Ishikawa (cell line): ENCODE results near the gene CENPL.

ENCODE experiments used
- CEBPB ChIP-seq: IDR thresholded peaks from 2 replicates; pipeline ENCODE4 v1.6.1; 2012
- CREB1 ChIP-seq: IDR thresholded peaks from 2 replicates; pipeline ENCODE4 v1.6.1; 2012; ENCODE audit warnings: low read depth
- EGR1 ChIP-seq: IDR thresholded peaks from 2 replicates; pipeline ENCODE4 v1.6.1; 2012
- EP300 ChIP-seq: IDR thresholded peaks from 2 replicates; pipeline ENCODE4 v1.6.1; 2012; ENCODE audit warnings: borderline replicate concordance
- FOXM1 ChIP-seq: IDR thresholded peaks from 2 replicates; pipeline ENCODE4 v1.6.1; 2012; ENCODE audit warnings: low read depth, borderline replicate concordance
- NFIC ChIP-seq: IDR thresholded peaks from 2 replicates; pipeline ENCODE4 v1.6.1; 2012
- RAD21 ChIP-seq: IDR thresholded peaks from 2 replicates; pipeline ENCODE4 v1.6.1; 2012; ENCODE audit warnings: low read depth
- REST ChIP-seq: IDR thresholded peaks from 2 replicates; pipeline ENCODE4 v1.6.1; 2012; ENCODE audit warnings: low read depth, mild to moderate bottlenecking
- TAF1 ChIP-seq: IDR thresholded peaks from 2 replicates; pipeline ENCODE4 v1.6.1; 2012; ENCODE audit warnings: low read depth, mild to moderate bottlenecking
- TCF12 ChIP-seq: IDR thresholded peaks from 2 replicates; pipeline ENCODE4 v1.6.1; 2012; ENCODE audit warnings: low read depth
- TEAD4 ChIP-seq: IDR thresholded peaks from 2 replicates; pipeline ENCODE4 v1.6.1; 2012
- USF1 ChIP-seq: IDR thresholded peaks from 2 replicates; pipeline ENCODE4 v1.6.1; 2012
- YY1 ChIP-seq: IDR thresholded peaks from 2 replicates; pipeline ENCODE4 v1.6.1; 2012; ENCODE audit warnings: low read depth
- ZBTB7A ChIP-seq: IDR thresholded peaks from 2 replicates; pipeline ENCODE4 v1.6.1; 2012; ENCODE audit warnings: low read depth
- TF ChIP-seq, protein P1 (sequence below): IDR thresholded peaks from 2 replicates; pipeline ENCODE4 v1.6.1; 2012

Gene CENPL

DNA sequence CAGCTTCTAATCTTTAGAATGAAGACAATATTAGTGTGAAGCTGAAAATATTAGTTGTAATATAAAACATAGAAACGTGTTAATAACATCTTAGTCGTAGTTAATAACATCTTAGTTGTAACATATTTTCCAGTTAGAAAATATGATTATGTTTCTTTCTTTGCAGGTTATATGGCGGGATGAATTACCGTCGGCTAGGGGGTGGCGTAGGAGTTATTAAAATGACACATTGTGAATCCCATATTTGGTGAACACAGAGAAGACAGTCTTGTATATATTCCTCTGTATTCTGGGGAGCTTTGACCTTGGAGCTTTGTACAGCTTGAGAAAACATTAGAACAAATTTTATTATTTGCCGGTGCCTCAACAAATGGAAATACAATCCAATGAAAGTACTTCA lies 39.7 kb downstream of the CENPL start:
- TF ChIP-seq CEBPB, result no peak
- no peak for TF ChIP-seq EP300
- TF ChIP-seq REST, result no peak
- no peak for TF ChIP-seq NFIC
- no peak for TF ChIP-seq FOXM1
- TF ChIP-seq RAD21, result no peak
- no peak for TF ChIP-seq CREB1
- TF ChIP-seq, protein P1, sequence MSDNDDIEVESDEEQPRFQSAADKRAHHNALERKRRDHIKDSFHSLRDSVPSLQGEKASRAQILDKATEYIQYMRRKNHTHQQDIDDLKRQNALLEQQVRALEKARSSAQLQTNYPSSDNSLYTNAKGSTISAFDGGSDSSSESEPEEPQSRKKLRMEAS, result no peak
- no peak for TF ChIP-seq EGR1
- no peak for TF ChIP-seq TAF1
- TF ChIP-seq USF1, result no peak
- no peak for TF ChIP-seq YY1
- TF ChIP-seq TEAD4, result no peak
- no peak for TF ChIP-seq ZBTB7A

GRCh38 chr1:173779936-173780335 lies 44.7 kb downstream of the CENPL start:
- TF ChIP-seq YY1, result no peak
- no peak for TF ChIP-seq TAF1
- TF ChIP-seq TEAD4, result no peak
- TF ChIP-seq USF1, result no peak
- no peak for TF ChIP-seq NFIC
- no peak for TF ChIP-seq CEBPB

DNA sequence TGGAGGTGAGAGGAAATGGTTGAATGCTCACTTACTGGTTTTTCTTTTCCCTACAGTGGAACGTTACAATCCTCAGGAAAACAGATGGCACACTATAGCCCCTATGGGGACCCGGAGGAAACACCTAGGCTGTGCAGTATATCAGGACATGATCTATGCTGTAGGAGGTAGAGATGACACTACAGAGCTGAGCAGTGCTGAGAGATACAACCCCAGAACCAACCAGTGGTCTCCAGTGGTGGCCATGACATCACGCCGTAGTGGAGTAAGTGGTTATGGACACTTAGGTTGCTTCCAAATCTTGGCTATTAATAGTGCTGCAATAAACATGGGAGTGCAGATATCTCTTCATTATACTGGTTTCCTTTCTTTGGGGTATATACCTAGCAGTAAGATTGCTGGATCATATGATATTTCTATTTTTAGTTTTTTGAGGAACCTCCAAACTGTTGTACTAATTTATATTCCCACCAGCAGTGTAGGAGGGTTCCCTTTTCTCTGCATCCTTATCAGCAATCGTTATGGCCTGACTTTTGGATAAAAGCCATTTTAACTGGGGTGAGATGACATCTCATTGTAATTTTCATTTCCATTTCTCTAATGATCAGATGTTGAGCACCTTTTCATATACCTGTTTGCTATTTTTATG lies 49.0 kb downstream of the CENPL start:
- no peak for TF ChIP-seq REST
- TF ChIP-seq, protein P1, result no peak

GRCh38 chr1:173771560-173771959 lies 53.1 kb downstream of the CENPL start:
- TF ChIP-seq USF1 (no peak), EGR1 (no peak), TEAD4 (no peak), ZBTB7A (no peak), CREB1 (no peak), EP300 (no peak), TCF12 (no peak), REST (no peak), TAF1 (no peak), YY1 (no peak), NFIC (no peak), FOXM1 (no peak), RAD21 (no peak), CEBPB (no peak)
- TF ChIP-seq, protein P1, result no peak

- TF ChIP-seq TAF1, result no peak
- TF ChIP-seq YY1, result no peak
- no peak for TF ChIP-seq ZBTB7A
Measured at GRCh38 chr1:173768827-173769226, 55.9 kb downstream of the CENPL start.
